Cardiac fibroblast (primary cell): Measurements from ENCODE around the gene CILP.

Experiments used
- DNase-seq, 2 donors: peaks; one replicate each; pipeline versions ENCODE4 v3.0.0 to v3.0.0-alpha.2; 2010; ENCODE audit warnings: low read depth in 2 of 2
- H3K4me3 ChIP-seq, 2 donors: replicated peaks in 1 of 2; 1 replicate in 1 of 2; 2 replicates in 1 of 2; pipeline ENCODE4 v1.5.1; 2011; ENCODE audit warnings: low read depth in 2 of 2, low read length in 2 of 2, mild to moderate bottlenecking in 2 of 2, moderate library complexity in 1 of 2
- CTCF ChIP-seq: IDR thresholded peaks from one replicate; pipeline ENCODE4 v1.5.1; 2011; ENCODE audit warnings: low read depth, mild to moderate bottlenecking, low read length, inconsistent platforms

The CILP gene

GRCh38 chr15:65210770-65211481 lies at the start of gene CILP:
Gene CILP (minus strand): TSS chr15:65211473. CDS start chr15:65209755, 1,718 bp downstream.
- TF ChIP-seq CTCF: no peak
- H3K4me3 ChIP-seq: no peak within 1 kb of the TSS
- no peak for DNase-seq

- no peak overlapping the region for H3K4me3 ChIP-seq
- no peak for TF ChIP-seq CTCF
- no peak for DNase-seq
These were observed 49.7 kb upstream of the CILP start for GRCh38 chr15:65260968-65261367.

GRCh38 chr15:65259367-65259797 lies 48.1 kb upstream of the CILP start:
- no peak for TF ChIP-seq CTCF
- no peak overlapping the region for H3K4me3 ChIP-seq
- no peak for DNase-seq

GRCh38 chr15:65258375-65259262 lies 47.3 kb upstream of the CILP start:
- no peak overlapping the region for H3K4me3 ChIP-seq
- no peak for TF ChIP-seq CTCF
- DNase-seq: no peak

- DNase-seq: no peak
- no peak overlapping the region for H3K4me3 ChIP-seq
- no peak for TF ChIP-seq CTCF
These were observed 44.3 kb upstream of the CILP start for GRCh38 chr15:65255486-65256140.

- H3K4me3 ChIP-seq: no peak overlapping the region
- no peak for TF ChIP-seq CTCF
- no peak for DNase-seq
These were observed 43.5 kb upstream of the CILP start for GRCh38 chr15:65254758-65255157.
